Activated CD8-positive, alpha-beta memory T cell treated with anti-CD3 and anti-CD28 coated beads, Interleukin-2, amount 50 U/mL, for 4 hours (primary cell): ENCODE data around the gene ASIC2.

ENCODE experiments used
- DNase-seq: peaks from one replicate; pipeline ENCODE4 v3.0.0-alpha.2; 2020

ASIC2 gene

DNA sequence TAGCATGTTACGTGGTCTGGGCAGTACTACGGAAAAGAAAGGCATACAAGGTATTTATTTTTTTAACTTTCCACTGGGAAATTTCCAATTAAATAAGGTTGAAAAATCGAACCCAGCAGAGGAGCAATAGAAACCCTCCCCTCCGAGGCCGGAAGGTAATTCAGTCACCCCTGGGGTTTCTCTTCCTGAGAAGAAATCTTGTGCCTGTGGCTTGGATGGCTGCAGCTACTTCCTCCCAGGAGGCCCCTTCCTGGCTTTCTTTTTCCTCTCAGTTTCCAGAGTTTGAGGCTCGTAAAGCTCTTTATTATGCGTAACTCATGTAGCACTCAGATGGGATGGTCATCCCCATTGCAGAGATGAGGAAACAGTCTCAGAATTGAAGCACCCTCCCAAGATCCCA is 140.3 kb downstream of the ASIC2 start:
- no peak for DNase-seq

DNA sequence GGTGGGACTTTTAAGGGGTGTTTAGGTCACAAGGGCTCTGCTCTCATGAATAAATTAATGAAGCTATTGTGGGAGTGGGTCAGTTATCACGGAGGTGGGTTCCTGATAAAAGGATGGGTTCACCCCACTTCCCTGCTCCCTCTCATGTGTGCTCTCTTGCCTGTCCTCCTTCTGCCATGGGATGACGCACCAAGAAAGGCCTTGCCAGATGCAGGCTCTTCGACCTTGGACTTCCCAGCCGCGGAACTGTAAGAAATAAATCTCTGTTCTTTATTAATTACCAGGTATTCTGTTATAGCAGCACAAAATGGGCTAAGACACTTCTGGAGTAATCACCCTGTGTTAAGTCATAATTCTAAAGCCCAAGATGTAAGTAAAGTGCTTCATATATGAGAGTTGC is 141.5 kb downstream of the ASIC2 start:
- DNase-seq: no peak

DNA sequence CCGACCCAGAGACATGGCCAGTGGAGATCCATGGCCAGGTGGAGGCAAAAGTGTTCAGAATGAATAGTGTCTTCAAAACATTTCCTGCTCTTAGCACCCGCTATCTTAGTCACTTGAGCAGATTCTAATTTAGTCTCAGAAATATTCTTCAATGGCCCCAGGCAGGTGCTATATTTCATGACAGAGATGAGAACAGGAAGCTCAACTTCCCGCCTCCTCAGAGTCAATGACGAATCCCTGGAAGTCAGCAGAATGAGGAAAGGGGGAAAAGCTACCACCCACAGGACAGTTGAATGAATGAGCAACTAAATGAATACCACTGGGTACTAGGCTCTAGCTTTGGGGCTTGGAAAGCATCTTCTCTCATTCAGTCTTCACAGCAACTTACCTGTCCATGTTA is 147.2 kb downstream of the ASIC2 start:
- DNase-seq: no peak

DNA sequence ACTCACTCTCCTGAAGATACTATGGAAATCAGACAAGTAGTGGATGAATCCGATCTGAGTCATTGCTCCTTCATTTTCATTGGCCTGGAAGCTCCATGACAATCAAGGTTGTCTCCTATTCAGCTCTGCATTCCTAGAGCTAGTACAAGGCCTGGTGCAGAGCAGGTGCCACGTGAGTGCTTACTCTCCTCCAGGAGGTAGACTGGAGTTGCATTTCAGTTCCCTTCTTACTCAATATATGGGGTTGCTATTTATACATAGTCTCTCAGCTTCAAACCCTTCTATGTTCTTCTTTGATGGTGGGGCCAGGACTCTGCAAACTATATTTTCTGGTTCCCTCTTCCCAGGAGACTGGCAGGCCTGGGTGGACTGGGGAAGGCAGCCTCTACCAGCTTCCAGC is 148.3 kb downstream of the ASIC2 start:
- no peak for DNase-seq

DNA sequence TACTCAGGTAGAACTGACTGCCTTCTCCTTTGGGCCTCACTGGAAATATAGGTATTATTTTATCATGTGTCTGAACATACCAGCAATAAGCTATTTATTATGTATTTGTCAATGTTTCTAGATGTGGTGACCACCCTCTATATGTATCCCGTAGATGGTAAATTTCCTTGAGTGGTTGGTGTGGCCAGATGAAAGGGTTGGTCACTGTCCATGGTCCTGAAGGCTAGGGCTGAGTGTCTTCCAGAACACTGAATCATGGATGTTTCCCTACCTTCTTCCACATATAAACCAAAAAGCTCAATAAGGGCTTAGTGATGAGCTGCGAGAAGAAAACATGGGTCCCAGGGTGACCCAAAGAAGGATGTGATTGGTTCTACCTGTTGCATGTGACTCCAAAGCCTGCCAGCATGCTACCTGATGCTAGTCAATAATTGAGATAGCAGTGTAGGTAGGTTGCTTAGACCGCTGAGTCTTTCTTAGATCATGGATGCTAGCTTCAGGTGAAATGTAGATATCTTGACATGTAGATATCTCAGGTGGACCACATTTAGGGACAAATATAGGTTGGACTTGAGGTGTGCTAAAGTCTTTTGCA is 150.3 kb downstream of the ASIC2 start:
- DNase-seq: no peak

DNA sequence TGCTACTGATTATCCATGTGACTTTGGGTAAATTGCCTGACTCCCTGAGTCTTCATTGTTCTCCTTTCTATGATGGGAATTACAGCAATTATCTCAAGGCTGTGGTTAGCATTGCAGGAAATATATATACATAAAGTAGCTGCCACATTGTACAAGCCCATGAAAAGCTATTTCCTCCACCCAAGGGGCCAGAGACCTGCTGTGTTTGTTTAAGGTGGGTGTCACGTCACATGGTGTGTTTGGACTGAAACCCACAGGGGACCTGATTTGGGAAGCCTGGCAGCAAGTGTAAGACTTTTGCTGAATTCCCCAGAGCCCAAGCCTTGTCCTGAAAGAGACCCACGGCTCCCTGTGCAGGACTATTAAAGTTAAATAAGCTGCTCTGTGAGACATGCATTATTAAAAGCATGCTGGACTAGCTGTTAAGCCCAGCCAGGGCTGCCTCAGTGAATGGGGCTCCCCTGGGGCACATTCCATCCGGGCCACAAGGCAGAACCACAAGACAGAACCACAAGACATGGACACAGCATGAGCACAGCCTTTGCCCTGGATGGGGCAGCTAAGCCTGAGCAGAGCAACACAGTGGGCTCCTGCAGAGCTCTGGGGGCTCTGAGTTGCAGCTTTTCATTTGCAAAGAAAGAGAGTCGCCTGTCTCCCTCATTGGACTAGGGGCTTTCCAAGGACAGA is 152.5 kb downstream of the ASIC2 start:
- no peak for DNase-seq

DNA sequence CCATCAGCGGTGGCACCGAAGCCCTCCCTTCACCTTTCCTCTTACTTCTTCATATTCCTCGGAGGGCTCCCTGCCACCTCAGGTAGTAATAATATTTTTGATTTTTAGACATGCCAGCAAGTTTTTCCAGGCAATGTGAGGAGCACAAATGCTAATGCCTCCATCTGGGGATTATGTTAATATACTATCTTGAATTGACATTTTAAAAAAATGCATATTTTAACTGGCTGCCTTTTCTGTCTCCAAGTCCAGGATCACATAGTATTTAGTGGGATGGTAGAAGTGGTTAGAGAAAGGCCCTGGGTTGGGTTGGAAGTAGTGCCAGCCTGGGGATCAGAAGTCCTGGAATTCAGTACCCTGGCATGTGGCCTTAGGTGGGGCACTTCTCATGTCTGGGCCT is 154.5 kb downstream of the ASIC2 start:
- DNase-seq: no peak

DNA sequence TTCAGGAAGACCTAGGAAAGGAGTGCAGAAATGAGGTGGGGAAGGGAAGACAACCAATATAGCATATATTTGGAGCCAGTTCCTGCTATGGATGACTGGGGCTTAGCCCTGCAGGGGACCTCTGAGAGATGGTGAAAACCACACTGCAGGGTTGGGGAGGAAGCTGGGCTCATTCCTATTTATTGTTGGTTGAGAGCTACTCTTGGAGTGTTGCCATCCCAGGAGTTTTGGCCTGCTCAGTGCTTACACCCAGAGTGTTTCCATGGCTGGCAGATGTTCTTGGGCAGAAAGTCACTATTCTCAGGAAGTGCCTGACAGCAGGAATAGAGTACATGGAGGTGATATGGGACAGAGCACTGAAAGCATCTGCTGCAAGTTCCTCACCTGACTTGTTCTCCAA is 155.7 kb downstream of the ASIC2 start:
- DNase-seq: no peak

DNA sequence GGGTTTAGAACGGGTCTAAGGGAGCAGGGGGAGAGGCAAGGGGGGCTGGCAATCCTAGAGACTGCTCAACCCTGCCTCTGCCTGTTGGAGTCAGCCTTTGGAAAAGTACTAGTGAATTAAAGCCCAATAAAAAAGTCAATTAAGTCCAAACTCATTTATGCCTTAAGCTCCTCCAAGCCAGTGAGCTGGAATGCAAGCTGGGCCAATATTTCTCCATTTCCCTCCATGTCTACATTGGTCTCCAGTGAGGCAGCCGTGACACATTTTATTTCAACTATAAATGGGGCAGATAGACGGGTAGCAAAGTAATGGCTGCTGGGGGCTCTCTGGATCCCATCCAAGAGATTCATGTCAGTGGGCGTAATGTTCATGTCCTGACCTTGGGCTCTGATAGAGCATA is 157.4 kb downstream of the ASIC2 start:
- DNase-seq: no peak

DNA sequence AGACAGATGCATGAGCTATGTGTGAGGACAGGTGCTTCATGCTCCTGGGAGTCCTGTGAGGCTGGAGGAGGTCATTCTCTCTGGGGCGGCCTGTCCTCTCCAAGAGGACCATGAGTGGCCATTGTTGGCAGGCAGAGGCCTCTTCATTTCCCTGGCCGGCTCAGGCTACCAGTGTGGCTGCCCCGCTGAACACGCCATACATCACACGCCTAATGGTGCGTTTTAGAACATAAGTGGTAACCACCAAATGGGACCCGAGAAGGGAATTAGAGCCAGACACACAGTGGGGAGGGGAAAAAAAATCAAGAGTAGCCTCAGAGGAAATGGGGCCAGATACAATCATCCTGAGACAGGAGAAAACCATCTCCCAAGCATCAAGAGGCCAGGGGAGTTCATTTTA is 161.5 kb downstream of the ASIC2 start:
- DNase-seq: no peak

DNA sequence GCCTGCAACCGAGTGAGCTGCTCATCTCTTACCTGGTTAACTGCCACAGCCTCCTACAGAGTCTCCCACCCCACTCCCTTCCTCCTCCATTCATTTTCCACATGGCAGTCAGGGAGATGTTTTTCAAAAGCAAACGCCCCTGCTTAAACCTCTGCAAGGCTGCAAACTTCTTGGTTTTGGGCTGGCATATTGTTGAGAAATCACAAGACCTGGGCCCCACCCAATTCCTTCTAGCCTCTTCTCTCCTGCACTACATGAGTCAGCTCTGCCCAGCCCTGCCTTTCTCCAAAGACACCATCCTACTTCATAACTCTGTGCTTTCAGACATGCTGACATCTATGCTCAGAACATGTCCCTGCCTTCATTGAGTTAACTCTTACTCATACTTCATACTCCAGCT is 165.4 kb downstream of the ASIC2 start:
- DNase-seq: no peak

DNA sequence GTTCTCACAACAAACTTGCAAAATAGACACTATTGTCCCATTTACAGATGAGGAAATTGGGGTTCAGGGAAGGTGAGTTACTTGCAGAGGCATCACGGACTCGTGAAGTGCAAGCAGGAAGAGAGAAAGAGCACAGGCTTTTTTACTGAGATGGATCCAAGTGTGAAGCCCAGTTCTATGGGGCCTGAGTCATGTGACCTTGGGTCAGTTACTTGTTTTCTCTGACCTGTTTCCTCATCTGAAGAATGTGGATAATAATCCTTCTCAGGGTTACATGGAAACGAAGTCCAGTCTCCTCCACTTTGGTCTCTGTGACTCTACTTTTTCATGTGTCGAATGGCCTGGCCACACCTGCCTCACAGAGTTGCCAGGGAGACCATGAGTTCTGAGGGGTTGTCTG is 167.0 kb downstream of the ASIC2 start:
- no peak for DNase-seq

DNA sequence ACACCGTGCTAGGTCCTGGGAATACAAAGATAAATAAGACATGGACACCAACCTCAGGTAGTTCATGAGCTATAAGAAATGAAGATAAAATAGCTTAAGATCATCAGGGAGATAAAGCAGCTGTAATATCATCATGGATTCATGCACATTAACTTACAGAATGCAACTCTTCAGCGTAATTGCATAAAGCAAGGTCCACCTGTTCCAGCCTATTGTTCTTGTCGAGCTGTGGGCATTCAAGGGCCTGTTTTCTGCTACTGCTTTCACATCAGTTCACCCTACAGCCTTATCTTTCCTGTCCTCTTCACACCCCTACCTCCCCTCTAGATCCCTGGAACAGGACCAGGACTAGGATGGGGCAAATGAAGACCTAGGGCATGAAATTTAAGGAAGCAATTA is 167.5 kb downstream of the ASIC2 start:
- DNase-seq: no peak

DNA sequence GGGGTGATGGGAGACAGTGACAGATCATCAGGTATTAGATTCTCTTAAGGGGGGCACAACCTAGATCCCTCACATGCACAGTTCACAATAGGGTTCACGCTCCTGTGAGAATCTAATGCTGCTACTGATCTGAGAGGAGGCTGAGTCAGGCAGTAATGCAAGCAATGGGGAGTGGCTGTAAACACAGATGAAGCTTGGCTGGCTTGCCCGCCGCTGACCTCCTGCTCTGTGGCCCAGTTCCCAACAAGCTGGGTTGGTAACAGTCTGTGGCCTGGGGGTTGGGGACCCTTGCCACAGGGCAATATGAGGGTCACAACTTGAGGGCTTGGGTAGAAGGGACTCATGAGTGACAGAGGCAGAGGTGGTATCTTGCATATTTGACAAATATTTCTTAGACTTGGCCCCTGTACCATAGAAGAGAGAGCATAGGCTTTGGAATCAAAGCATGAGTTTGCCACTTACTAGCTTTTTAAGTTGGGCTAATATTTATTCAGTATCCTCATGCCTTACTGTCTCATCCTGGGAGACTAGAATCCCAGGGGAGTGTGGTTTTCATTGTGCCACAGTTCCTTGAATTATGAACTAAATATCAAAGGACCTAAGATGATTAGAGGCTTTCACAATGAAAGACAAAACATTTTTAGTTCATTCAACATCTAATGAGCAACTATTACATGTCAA is 168.1 kb downstream of the ASIC2 start:
- no peak for DNase-seq

DNA sequence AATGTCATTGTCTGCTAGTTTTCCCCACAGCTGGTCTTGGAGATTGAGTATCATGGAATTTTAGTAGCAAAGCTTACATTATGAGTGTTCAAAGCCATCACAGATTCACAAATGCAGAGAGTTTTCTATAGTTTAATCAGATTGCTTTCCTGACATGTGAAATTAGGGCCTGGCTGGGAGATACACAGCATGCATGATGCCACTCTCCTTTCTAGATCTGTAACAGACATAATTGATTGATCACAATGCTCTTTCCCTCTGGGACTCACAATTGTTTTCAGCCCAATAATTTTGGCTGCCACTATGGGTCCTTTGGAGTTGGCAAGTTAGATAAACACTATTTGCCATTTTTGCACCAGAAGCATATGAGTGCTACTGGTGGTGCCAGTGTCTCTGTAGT is 168.9 kb downstream of the ASIC2 start:
- DNase-seq: no peak

DNA sequence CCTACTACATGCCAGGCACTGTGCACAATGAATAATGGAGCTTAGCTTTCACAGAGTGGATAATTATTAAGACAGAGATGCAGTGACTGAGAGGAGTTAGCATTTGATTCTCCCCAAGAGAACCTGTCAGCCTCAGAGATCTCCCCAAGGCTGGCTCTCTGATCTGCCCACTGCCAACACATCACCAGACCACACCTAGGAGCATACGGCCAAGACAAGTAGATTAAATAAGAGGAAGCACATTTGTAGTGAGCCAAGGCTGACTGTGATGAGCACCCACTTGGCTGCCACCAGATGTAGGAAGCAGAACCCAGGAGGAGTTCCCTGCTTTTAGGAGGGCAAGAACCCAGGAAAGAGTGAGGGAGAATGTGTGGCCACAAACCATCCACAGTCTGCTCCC is 171.3 kb downstream of the ASIC2 start:
- no peak for DNase-seq

DNA sequence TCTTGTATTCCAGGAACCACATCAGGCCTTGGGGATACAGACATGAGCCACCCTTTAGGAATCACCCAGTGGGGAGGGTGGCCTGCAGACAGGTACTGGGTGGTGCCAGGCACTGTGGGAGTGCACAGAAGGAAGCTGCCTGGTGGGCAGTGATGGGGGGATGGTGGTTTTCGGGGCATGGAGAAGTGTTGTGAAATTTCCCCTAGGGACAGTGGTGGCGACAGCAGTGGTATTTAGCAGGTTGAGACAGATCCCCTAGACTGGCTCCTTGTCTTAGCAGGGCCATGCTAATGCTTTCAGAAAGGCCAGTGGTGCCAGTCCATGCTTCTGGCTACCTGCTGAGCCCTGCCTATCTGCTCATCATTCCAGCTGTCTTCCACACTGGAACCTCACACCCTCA is 171.8 kb downstream of the ASIC2 start:
- DNase-seq: no peak

DNA sequence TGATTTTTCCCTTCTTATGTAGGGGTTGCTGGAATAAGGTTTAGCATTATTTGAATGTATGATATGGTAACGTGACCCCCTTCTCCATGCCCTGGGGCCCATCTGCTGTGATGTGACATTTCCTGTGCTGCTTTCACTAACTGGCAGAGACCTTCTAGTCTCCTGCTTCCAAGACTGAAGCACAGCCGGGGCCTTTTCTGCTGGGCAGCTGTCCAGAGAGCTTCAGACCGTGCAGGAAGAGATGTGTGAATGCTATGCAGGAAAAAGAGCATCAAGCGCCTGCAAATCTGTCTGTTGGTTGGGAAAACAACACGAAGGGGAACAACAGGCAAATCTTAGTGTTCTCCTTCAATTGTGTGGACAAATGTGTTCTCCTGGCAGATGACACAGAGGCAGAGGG is 173.0 kb downstream of the ASIC2 start:
- no peak for DNase-seq

DNA sequence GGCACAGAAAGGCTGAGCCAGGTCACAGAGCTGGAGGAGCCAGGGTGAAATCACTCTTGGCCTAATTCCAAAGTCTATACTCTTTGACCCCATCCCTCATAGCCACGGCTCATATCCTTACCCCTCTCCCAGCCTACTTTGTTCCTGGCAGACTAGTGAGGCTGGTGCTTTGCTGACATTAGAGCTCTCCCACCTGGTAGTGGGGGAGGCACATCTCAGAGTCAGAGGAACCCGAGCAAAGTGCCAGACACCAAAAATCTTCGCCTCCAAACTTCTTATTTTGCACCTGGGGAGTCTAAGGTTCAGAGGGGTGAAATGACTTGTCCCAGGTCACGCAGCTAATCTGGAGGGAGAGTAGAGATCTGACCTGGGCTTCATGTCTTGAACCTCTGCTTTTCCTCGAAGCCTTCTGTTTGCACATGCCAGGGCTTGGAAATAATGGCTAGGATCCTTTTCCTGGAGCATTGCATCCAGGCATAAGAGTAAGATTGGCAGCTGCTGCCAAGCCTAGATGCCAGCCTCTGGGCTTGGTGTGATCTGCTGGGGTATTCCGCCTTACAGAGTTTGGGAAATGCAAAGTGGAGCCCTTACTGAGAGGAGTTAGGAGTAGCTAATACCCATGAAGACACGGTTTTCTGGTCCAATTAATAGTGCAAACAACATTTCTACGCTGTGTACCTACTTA is 174.6 kb downstream of the ASIC2 start:
- no peak for DNase-seq

DNA sequence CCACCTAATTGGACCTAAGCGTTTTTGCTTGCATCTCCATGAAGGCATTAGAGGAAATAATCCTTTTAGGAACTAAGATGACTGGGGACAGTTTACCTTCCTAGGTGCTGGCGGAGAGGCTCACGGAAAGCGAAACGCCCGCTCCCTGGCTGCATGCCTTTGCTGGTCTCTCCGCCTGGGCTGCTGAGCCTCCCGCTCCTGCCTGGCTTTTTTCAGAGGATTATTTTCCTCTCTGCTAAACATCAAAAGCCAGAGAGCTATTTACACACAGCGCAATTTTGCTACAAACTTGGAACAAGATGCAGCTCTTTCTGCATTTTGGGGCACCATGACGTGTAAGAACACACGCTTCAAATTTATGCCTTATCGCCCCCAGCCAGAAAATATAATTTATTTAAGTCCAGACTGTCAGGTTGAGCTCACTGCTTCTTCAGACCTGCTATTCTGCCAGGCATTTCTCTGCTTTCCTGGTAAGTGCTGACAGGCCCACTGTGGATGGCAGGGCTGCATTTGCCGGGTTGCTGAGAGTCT is 177.0 kb downstream of the ASIC2 start:
- no peak for DNase-seq

DNA sequence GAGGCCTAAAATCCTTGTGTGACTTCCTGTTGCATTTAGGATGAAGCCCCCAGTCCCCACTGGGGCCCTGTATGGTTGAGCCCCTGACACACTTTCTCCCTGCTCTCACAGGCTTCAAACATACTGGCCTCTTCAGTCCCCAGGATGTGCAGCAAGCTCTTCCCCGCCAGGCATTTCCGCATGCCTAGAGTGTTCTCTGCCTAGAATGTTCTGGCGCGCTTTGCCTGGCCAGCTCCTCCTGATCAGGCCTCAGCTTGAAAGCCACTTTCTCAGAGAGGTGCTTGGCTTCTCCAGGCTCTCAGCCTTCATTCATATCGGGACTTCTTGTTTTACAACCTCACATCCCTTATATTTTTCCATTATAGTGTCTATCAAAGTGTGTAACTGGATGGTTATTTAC is 177.7 kb downstream of the ASIC2 start:
- no peak for DNase-seq

DNA sequence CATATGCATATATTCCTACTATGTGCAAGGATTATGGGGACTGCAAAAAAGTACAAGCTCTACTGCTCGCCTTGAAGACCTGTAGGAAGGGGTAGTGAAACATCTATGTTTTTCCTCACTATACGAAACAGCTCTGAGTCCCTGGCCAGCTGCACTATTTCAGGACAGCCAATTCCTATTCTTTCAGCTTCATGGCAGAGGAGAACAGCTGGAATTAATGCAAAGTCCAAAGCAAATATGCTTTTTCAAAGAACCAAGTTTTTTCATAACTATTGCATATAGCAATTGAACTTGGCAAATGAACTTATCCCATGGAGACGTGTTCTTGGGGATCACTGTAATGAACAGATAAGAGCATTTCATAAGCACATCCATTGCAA is 179.1 kb downstream of the ASIC2 start:
- DNase-seq: no peak

DNA sequence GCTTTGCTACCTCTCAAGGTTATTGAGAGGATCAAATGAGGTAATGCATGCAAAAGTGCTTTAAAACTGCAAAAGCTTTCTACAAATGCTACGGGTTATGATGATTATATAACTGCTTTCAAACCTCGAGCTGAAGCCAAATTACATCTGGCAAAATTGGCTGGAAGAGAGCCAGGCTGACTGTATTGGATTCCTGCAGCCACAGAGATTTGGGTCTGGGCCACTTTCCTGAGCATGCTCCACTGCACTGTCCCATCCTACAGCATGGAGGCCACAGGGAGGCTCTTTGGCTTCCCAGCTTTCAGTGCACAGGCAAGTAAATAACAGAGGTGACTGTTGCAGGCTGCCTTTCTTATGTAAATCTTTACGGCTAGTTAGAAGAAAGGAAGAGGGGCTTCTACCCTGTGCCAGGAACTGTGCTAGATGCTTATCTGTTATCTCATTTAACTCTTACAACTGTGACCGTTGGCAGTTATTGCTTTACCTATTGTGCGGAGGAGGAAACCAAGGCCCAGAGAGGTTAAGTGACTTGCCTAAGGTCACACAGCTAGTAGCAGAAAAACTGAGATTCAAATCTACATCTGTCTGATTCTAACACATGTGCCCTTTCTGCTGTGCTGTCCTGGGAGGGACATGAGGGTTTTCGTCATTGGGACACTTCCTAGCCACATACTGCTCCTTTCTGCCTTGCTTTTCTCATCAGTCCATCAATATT is 179.7 kb downstream of the ASIC2 start:
- no peak for DNase-seq
